ENCODE data around the gene NOSIP. TPM values are rescaled to one million over a fixed set of nuclear protein-coding genes. Genes with fewer than 3 reads are reported as not detected.

NOSIP gene
- total RNA-seq, 1 donor from 2014 or later, result 83.8 TPM

DNA sequence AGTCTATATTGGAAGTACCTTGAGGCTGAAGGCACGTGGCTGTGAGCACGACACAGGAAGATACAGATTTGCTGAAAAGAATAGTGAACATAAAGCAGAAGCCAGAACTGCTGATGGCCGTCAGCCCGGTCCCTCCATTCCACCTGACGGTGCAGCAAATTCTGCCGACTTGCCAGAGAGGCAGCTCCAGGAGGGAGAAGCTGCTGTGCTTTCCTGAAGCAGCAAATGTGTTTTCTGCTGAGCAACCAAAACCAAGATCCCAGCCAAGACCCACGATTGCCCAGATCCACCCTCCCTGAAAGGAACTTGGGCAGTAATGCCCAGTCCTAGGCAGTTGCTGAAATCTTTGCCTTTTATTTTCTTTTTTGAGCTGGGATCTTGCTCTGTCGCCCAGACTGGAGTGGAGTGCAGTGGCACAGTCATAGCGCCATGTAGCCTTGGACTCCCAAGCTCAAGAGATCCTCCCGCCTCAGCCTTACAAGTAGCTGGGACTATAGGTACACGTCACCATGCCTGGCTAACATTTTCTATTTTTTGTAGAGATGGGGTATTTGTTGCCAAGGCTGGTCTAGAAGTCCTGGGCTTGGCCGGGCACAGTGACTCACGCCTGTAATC is 59.5 kb downstream of the NOSIP start:
- no peaks in the 10 kb centered on the region for H3K36me3 ChIP-seq (ENCODE audit: insufficient read depth, low read length)
- H4K20me1 ChIP-seq (ENCODE audit: insufficient read depth, low read length), result no peaks in the 10 kb centered on the region
- no peaks in the 10 kb centered on the region for H3K4me1 ChIP-seq (ENCODE audit: insufficient read depth, low read length)
- no peaks in the 10 kb centered on the region for H3K79me2 ChIP-seq (ENCODE audit: insufficient read depth, low read length)
- Mint-ChIP-seq H3K4me3 (ENCODE audit: unreplicated experiment) (no peak overlapping the region), H3K27me3 (ENCODE audit: low read depth, unreplicated experiment) (no peaks in the 10 kb centered on the region), H3K27ac (ENCODE audit: unreplicated experiment) (no peak overlapping the region), H3K9me3 (ENCODE audit: unreplicated experiment) (no peaks in the 10 kb centered on the region), H3K36me3 (ENCODE audit: low read depth, unreplicated experiment) (peaks cover 6% of the 10 kb centered on the region), H3K4me1 (ENCODE audit: low read depth, unreplicated experiment) (no peaks in the 10 kb centered on the region)
- no peaks in the 10 kb centered on the region for H3K27me3 ChIP-seq (ENCODE audit: insufficient read depth, low read length)
- FAIRE-seq (no peak), DNase-seq (ENCODE audit: low read depth) (no peak)
- no peak overlapping the region for H3K4me3 ChIP-seq (ENCODE audit: insufficient read depth, low read depth, low read length)
- no peak overlapping the region for H3K4me2 ChIP-seq (ENCODE audit: low read length)
- TF ChIP-seq, protein P1, sequence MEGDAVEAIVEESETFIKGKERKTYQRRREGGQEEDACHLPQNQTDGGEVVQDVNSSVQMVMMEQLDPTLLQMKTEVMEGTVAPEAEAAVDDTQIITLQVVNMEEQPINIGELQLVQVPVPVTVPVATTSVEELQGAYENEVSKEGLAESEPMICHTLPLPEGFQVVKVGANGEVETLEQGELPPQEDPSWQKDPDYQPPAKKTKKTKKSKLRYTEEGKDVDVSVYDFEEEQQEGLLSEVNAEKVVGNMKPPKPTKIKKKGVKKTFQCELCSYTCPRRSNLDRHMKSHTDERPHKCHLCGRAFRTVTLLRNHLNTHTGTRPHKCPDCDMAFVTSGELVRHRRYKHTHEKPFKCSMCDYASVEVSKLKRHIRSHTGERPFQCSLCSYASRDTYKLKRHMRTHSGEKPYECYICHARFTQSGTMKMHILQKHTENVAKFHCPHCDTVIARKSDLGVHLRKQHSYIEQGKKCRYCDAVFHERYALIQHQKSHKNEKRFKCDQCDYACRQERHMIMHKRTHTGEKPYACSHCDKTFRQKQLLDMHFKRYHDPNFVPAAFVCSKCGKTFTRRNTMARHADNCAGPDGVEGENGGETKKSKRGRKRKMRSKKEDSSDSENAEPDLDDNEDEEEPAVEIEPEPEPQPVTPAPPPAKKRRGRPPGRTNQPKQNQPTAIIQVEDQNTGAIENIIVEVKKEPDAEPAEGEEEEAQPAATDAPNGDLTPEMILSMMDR (IDR thresholded peaks at IDR 0.05; ENCODE audit: insufficient read depth, low read depth, low read length), result no peak
- TF ChIP-seq EZH2 (IDR thresholded peaks at IDR 0.05; ENCODE audit: insufficient read depth, low read length), result no peak
- H2AFZ ChIP-seq (ENCODE audit: low read depth, low read length), result no peak overlapping the region
- H3K9me3 ChIP-seq (ENCODE audit: insufficient read depth, low read depth, low read length), result no peaks in the 10 kb centered on the region
- H3K27ac ChIP-seq (ENCODE audit: low read depth, low read length), result no peak overlapping the region
- no peak overlapping the region for H3K9ac ChIP-seq (ENCODE audit: low read length)

DNA sequence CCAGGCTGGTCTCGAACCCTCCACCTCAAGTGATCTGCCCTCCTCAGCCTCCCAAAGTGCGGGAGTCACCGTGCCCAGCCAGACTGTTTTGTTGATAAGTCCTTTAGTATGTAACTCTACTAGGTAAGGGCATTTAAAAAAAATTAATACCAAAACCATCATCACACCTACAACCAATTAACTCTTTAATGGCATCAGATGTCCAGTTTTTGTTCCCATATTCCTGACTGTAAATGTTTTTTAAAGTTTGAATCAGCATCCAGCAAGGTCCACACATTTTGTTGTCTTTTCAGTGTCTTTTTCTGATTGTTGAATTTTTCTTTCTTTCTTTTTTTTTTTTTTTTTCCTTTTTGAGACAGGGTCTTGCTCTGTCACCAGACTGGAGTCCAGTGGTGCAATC is 62.3 kb downstream of the NOSIP start:
- DNase-seq (ENCODE audit: low read depth), result no peak
- Histone ChIP-seq H4K20me1 (ENCODE audit: insufficient read depth, low read length) (no peaks in the 10 kb centered on the region), H3K4me2 (ENCODE audit: low read length) (no peak overlapping the region), H3K27me3 (ENCODE audit: insufficient read depth, low read length) (no peaks in the 10 kb centered on the region), H3K36me3 (ENCODE audit: insufficient read depth, low read length) (no peaks in the 10 kb centered on the region), H3K4me3 (ENCODE audit: insufficient read depth, low read depth, low read length) (no peak overlapping the region), H3K4me1 (ENCODE audit: insufficient read depth, low read length) (no peaks in the 10 kb centered on the region), H3K9me3 (ENCODE audit: insufficient read depth, low read depth, low read length) (no peaks in the 10 kb centered on the region), H3K79me2 (ENCODE audit: insufficient read depth, low read length) (no peaks in the 10 kb centered on the region), H3K27ac (ENCODE audit: low read depth, low read length) (no peak overlapping the region), H2AFZ (ENCODE audit: low read depth, low read length) (no peak overlapping the region), H3K9ac (ENCODE audit: low read length) (no peak overlapping the region)
- no peak overlapping the region for H3K4me3 Mint-ChIP-seq (ENCODE audit: unreplicated experiment)
- H3K27ac Mint-ChIP-seq (ENCODE audit: unreplicated experiment), result no peak overlapping the region
- no peak for FAIRE-seq
- no peaks in the 10 kb centered on the region for H3K4me1 Mint-ChIP-seq (ENCODE audit: low read depth, unreplicated experiment)
- TF ChIP-seq EZH2 (IDR thresholded peaks at IDR 0.05; ENCODE audit: insufficient read depth, low read length), result no peak
- TF ChIP-seq, protein P1 (IDR thresholded peaks at IDR 0.05; ENCODE audit: insufficient read depth, low read depth, low read length), result no peak
- no peaks in the 10 kb centered on the region for H3K36me3 Mint-ChIP-seq (ENCODE audit: low read depth, unreplicated experiment)
- no peaks in the 10 kb centered on the region for H3K9me3 Mint-ChIP-seq (ENCODE audit: unreplicated experiment)
- H3K27me3 Mint-ChIP-seq (ENCODE audit: low read depth, unreplicated experiment), result no peaks in the 10 kb centered on the region

DNA sequence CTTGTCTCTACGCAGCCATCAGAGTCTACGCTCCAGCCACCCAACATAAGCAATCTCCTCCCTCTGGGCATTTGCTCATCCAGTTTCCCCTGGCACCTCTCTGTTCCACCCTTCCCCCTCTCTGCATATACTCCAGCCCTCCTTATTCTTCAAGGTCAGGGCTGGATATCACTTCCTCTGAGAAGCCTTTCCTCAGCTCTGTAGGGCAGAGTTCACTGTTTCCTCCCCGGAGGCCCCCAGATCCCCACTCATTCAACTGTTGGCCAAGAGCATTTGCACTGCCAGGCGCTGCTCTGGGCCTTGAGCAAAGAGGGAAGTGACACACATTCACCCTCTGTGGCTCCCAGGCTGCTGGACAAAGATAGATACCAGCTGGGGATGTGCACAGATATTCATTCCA is 64.6 kb downstream of the NOSIP start:
- DNase-seq (ENCODE audit: low read depth) (no peak), FAIRE-seq (no peak)
- no peaks in the 10 kb centered on the region for H3K27me3 Mint-ChIP-seq (ENCODE audit: low read depth, unreplicated experiment)
- Histone ChIP-seq H2AFZ (ENCODE audit: low read depth, low read length) (no peak overlapping the region), H3K27me3 (ENCODE audit: insufficient read depth, low read length) (no peaks in the 10 kb centered on the region), H3K4me1 (ENCODE audit: insufficient read depth, low read length) (peaks cover 7% of the 10 kb centered on the region), H3K36me3 (ENCODE audit: insufficient read depth, low read length) (no peaks in the 10 kb centered on the region), H3K79me2 (ENCODE audit: insufficient read depth, low read length) (no peaks in the 10 kb centered on the region), H3K9me3 (ENCODE audit: insufficient read depth, low read depth, low read length) (no peaks in the 10 kb centered on the region), H3K4me2 (ENCODE audit: low read length) (no peak overlapping the region), H3K27ac (ENCODE audit: low read depth, low read length) (no peak overlapping the region), H3K9ac (ENCODE audit: low read length) (no peak overlapping the region), H3K4me3 (ENCODE audit: insufficient read depth, low read depth, low read length) (no peak overlapping the region), H4K20me1 (ENCODE audit: insufficient read depth, low read length) (no peaks in the 10 kb centered on the region)
- H3K9me3 Mint-ChIP-seq (ENCODE audit: unreplicated experiment), result no peaks in the 10 kb centered on the region
- H3K27ac Mint-ChIP-seq (ENCODE audit: unreplicated experiment), result no peak overlapping the region
- peak overlapping the region; percentile 2 for H3K4me3 Mint-ChIP-seq (ENCODE audit: unreplicated experiment)
- H3K36me3 Mint-ChIP-seq (ENCODE audit: low read depth, unreplicated experiment), result no peaks in the 10 kb centered on the region
- no peak for TF ChIP-seq EZH2 (IDR thresholded peaks at IDR 0.05; ENCODE audit: insufficient read depth, low read length)
- TF ChIP-seq, protein P1 (IDR thresholded peaks at IDR 0.05; ENCODE audit: insufficient read depth, low read depth, low read length), result no peak
- peaks cover 5% of the 10 kb centered on the region for H3K4me1 Mint-ChIP-seq (ENCODE audit: low read depth, unreplicated experiment)

All from astrocyte (in vitro differentiated cells and primary cell).